PC-3 (cell line): ENCODE results near the gene PGBD5. TPM values are rescaled to one million over a fixed set of nuclear protein-coding genes. Genes with fewer than 3 reads are reported as not detected.

Source experiments
- ATAC-seq: fragments of 200-7000 bp; cut with Tn5 transposase; 2 replicates; pipeline ENCODE4 v1.9.1; 2020; ENCODE audit warnings: mild to moderate bottlenecking, moderate library complexity
- BruUV-seq: library from RNA; stranded (reverse); fragments of 400-500 nt; replicated peaks from 2 replicates; lab custom pipeline; 2021; lab: Mats Ljungman, UMichigan
- CTCF ChIA-PET: fragments of 300-600 bp; sonication (Branson Sonifier 250); formaldehyde crosslinking; loops from one replicate; lab custom pipeline; 2022; ENCODE audit warnings: antibody characterized with exemption; lab: Charles Lee
- POLR2A ChIA-PET: fragments of 300-600 bp; sonication (Branson Sonifier 250); formaldehyde crosslinking; loops from one replicate; lab custom pipeline; 2022; ENCODE audit warnings: antibody characterized with exemption; ENCODE audit not compliant: unreplicated experiment; lab: Charles Lee
- DNase-seq: peaks from one replicate; pipeline ENCODE4 v3.0.0-alpha.2; 2015
- H2AFZ ChIP-seq: fragments of 300-600 bp; sonication (generic); 2 replicates; pipeline ENCODE4 v1.6.0; 2016; ENCODE audit warnings: antibody characterized with exemption, low read length
- H3F3A ChIP-seq: fragments of 300-600 bp; sonication (generic); one replicate; pipeline ENCODE4 v1.6.0; 2017; ENCODE audit warnings: antibody characterized with exemption, low read length, control low read depth, mild to moderate bottlenecking; ENCODE audit not compliant: unreplicated experiment
- H3K27ac ChIP-seq: fragments of 300-600 bp; sonication (generic); 2 replicates; pipeline ENCODE4 v1.5.1; 2016; ENCODE audit warnings: mild to moderate bottlenecking, low read length
- H3K27me3 ChIP-seq: fragments of 300-600 bp; sonication (generic); 2 replicates; pipeline ENCODE4 v1.6.1; 2016; ENCODE audit warnings: low read length, mixed read lengths
- H3K36me3 ChIP-seq: fragments of 300-600 bp; sonication (generic); 2 replicates; pipeline ENCODE4 v1.6.1; 2016; ENCODE audit warnings: low read depth, mixed run types, low read length, mixed read lengths
- H3K4me1 ChIP-seq: fragments of 300-600 bp; sonication (generic); 2 replicates; pipeline ENCODE4 v1.5.1; 2016; ENCODE audit warnings: low read length; ENCODE audit not compliant: insufficient read depth
- H3K4me2 ChIP-seq: fragments of 300-600 bp; sonication (generic); 2 replicates; pipeline ENCODE4 v1.6.0; 2016; ENCODE audit warnings: low read length
- H3K4me3 ChIP-seq: fragments of 300-600 bp; sonication (generic); 2 replicates; pipeline ENCODE4 v1.5.1; 2016; ENCODE audit warnings: mild to moderate bottlenecking, low read length, mixed read lengths
- H3K79me2 ChIP-seq: fragments of 300-600 bp; sonication (generic); 2 replicates; pipeline ENCODE4 v1.6.1; 2017; ENCODE audit warnings: low read length, mixed read lengths
- H3K9ac ChIP-seq: fragments of 300-600 bp; sonication (generic); 2 replicates; pipeline ENCODE4 v1.6.0; 2016; ENCODE audit warnings: mild to moderate bottlenecking, low read length
- H3K9me2 ChIP-seq: fragments of 300-600 bp; sonication (generic); replicated peaks from 2 replicates; pipeline ENCODE4 v1.6.1; 2016; ENCODE audit warnings: mixed run types, low read length, mixed read lengths
- H3K9me3 ChIP-seq: fragments of 300-600 bp; sonication (generic); 2 replicates; pipeline ENCODE4 v1.6.1; 2016; ENCODE audit warnings: low read length, mixed read lengths
- H4K20me1 ChIP-seq: fragments of 300-600 bp; sonication (generic); 2 replicates; pipeline ENCODE4 v1.6.1; 2016; ENCODE audit warnings: low read length, mixed read lengths
- EZH2 ChIP-seq: fragments of 300-600 bp; sonication (generic); IDR thresholded peaks from one replicate; pipeline ENCODE4 v1.6.1; 2017; ENCODE audit warnings: antibody characterized with exemption, mild to moderate bottlenecking, low read length; ENCODE audit not compliant: unreplicated experiment
- EZH2phosphoT487 ChIP-seq: fragments of 300-600 bp; sonication (generic); IDR thresholded peaks from 2 replicates; pipeline ENCODE4 v1.6.1; 2018; ENCODE audit warnings: mild to moderate bottlenecking, antibody characterized with exemption, low read length, borderline replicate concordance
- intact Hi-C: fragments of 100-400 bp; cut with micrococcal nuclease; formaldehyde crosslinking; loops from 2 replicates; pipeline ENCODE4 v1.9.0; 2023
- total RNA-seq: library from RNA; depleted of rRNA; stranded (reverse); fragments of >200 nt; gene quantifications from 2 replicates; pipeline ENCODE4 v1.2.3, GENCODE V29; 2014
- TF ChIP-seq, protein P1 (sequence below): fragments of 300-600 bp; sonication (generic); conservative IDR thresholded peaks from 2 replicates; pipeline ENCODE4 v1.5.1; 2017; ENCODE audit warnings: antibody characterized with exemption, low read depth, mild to moderate bottlenecking, low read length

Gene PGBD5
- total RNA-seq, 1 experiment from 2014 or later: under 0.01 TPM

GRCh38 chr1:230453377-230453776 lies 27.2 kb upstream of the PGBD5 start:
- Histone ChIP-seq H3K9ac (no peak overlapping the region), H3K9me2 (no peaks in the 10 kb centered on the region), H3F3A (no peaks in the 10 kb centered on the region), H3K79me2 (no peaks in the 10 kb centered on the region), H3K9me3 (no peaks in the 10 kb centered on the region), H3K4me1 (peaks cover 4% of the 10 kb centered on the region), H3K36me3 (no peaks in the 10 kb centered on the region), H3K4me3 (no peak overlapping the region), H3K27ac (no peak overlapping the region), H3K4me2 (no peak overlapping the region), H3K27me3 (peaks cover 69% of the 10 kb centered on the region), H2AFZ (no peak overlapping the region), H4K20me1 (no peaks in the 10 kb centered on the region)
- ATAC-seq (no peak), DNase-seq (no peak)
- TF ChIP-seq, protein P1, sequence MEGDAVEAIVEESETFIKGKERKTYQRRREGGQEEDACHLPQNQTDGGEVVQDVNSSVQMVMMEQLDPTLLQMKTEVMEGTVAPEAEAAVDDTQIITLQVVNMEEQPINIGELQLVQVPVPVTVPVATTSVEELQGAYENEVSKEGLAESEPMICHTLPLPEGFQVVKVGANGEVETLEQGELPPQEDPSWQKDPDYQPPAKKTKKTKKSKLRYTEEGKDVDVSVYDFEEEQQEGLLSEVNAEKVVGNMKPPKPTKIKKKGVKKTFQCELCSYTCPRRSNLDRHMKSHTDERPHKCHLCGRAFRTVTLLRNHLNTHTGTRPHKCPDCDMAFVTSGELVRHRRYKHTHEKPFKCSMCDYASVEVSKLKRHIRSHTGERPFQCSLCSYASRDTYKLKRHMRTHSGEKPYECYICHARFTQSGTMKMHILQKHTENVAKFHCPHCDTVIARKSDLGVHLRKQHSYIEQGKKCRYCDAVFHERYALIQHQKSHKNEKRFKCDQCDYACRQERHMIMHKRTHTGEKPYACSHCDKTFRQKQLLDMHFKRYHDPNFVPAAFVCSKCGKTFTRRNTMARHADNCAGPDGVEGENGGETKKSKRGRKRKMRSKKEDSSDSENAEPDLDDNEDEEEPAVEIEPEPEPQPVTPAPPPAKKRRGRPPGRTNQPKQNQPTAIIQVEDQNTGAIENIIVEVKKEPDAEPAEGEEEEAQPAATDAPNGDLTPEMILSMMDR: no peak
- no peak for TF ChIP-seq EZH2
- TF ChIP-seq EZH2phosphoT487: no peak
- CTCF ChIA-PET: no interaction called here
- no TSS peak for BruUV-seq
- intact Hi-C loops: no loop called here
- POLR2A ChIA-PET: no interaction called here

- H3K9me2 ChIP-seq: no peaks in the 10 kb centered on the region; the same call in 1 of the 2 replicates
- ChIA-PET CTCF (no interaction called here), POLR2A (no interaction called here)
- TF ChIP-seq, protein P1: peak; percentile 32; the same call in 1 of the 2 replicates
- TF ChIP-seq EZH2phosphoT487: no peak
- no peaks in the 10 kb centered on the region for H3F3A ChIP-seq
- H3K4me2 ChIP-seq: no peak overlapping the region
- H2AFZ ChIP-seq: no peak overlapping the region
- H3K36me3 ChIP-seq: no peaks in the 10 kb centered on the region
- no TSS peak for BruUV-seq
- H3K9ac ChIP-seq: no peak overlapping the region
- no peaks in the 10 kb centered on the region for H4K20me1 ChIP-seq
- H3K9me3 ChIP-seq: no peaks in the 10 kb centered on the region
- H3K27me3 ChIP-seq: peaks cover 79% of the 10 kb centered on the region
- ATAC-seq (no peak), DNase-seq (no peak)
- H3K27ac ChIP-seq: no peak overlapping the region
- intact Hi-C loops: no loop called here
- no peak overlapping the region for H3K4me3 ChIP-seq
- H3K79me2 ChIP-seq: no peaks in the 10 kb centered on the region
- no peaks in the 10 kb centered on the region for H3K4me1 ChIP-seq
Observed at GRCh38 chr1:230441183-230442029, 15.3 kb upstream of the PGBD5 start.

- H3K9ac ChIP-seq: no peak overlapping the region
- no peak for DNase-seq
- H2AFZ ChIP-seq: no peak overlapping the region
- no peaks in the 10 kb centered on the region for H3K36me3 ChIP-seq
- H3K4me1 ChIP-seq: no peaks in the 10 kb centered on the region
- no peaks in the 10 kb centered on the region for H4K20me1 ChIP-seq
- TF ChIP-seq EZH2 (no peak), EZH2phosphoT487 (no peak)
- no peak overlapping the region for H3K4me2 ChIP-seq
- intact Hi-C loops: no loop called here
- H3F3A ChIP-seq: no peaks in the 10 kb centered on the region
- no peak overlapping the region for H3K27ac ChIP-seq
- CTCF ChIA-PET: no interaction called here
- POLR2A ChIA-PET: no interaction called here
- no peaks in the 10 kb centered on the region for H3K79me2 ChIP-seq
- no peaks in the 10 kb centered on the region for H3K9me3 ChIP-seq
- H3K9me2 ChIP-seq: no peaks in the 10 kb centered on the region
- H3K4me3 ChIP-seq: no peak overlapping the region
- no TSS peak for BruUV-seq
- ATAC-seq: no peak
- peaks cover 89% of the 10 kb centered on the region for H3K27me3 ChIP-seq
Observed at GRCh38 chr1:230435108-230435507, 9.0 kb upstream of the PGBD5 start.
